Measurements from ENCODE around the gene STK39.

DNA sequence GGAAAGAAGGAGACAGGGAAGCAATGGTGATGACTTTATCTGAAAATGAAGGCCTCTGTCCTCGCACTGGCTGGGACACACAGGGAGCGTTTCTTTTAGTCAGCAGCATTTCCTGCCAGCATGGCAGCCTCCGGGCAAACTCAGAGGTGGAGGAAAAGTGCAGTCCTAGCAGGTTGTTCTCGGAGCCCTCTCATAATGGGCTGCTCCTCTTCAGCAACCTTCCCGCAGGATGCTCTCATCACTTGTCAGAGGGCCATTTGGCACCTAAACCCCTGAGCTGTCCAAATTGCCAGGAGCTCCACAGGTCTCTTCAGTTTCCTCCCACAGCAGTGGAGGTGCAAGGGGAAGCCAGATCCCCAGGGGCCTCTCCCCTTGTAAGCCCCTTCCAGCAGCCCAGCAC lies 6.2 kb downstream of the STK39 start:
- TF ChIP-seq EZH2phosphoT487 (IDR thresholded peaks at IDR 0.05; ENCODE audit: borderline replicate concordance, low read depth, low read length), result no peak
- TF ChIP-seq, protein P1, sequence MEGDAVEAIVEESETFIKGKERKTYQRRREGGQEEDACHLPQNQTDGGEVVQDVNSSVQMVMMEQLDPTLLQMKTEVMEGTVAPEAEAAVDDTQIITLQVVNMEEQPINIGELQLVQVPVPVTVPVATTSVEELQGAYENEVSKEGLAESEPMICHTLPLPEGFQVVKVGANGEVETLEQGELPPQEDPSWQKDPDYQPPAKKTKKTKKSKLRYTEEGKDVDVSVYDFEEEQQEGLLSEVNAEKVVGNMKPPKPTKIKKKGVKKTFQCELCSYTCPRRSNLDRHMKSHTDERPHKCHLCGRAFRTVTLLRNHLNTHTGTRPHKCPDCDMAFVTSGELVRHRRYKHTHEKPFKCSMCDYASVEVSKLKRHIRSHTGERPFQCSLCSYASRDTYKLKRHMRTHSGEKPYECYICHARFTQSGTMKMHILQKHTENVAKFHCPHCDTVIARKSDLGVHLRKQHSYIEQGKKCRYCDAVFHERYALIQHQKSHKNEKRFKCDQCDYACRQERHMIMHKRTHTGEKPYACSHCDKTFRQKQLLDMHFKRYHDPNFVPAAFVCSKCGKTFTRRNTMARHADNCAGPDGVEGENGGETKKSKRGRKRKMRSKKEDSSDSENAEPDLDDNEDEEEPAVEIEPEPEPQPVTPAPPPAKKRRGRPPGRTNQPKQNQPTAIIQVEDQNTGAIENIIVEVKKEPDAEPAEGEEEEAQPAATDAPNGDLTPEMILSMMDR (conservative IDR thresholded peaks at IDR 0.05; ENCODE audit: low read length), result no peak
